Effector memory CD8-positive, alpha-beta T cell (primary cell): Measurements from ENCODE around the gene TSPAN9.

Experiments used
- ATAC-seq: fragments of 150-1000 bp; cut with Tn5 transposase; replicated peaks from 2 replicates; pipeline ENCODE4 v1.10.0; 2021; ENCODE audit warnings: mild to moderate bottlenecking, moderate library complexity
- DNase-seq, 3 experiments: peaks; one replicate each; pipeline ENCODE4 v3.0.0; 2021
- H3K27ac Mint-ChIP-seq, 2 donors: one replicate each; pipeline ENCODE4 v1.8.0; 2022; ENCODE audit warnings: mild to moderate bottlenecking in 2 of 2, mixed read lengths in 2 of 2, moderate library complexity in 2 of 2
- H3K27me3 Mint-ChIP-seq, 2 donors: one replicate each; pipeline ENCODE4 v1.8.0; 2022; ENCODE audit warnings: mixed read lengths in 2 of 2
- H3K36me3 Mint-ChIP-seq: one replicate; pipeline ENCODE4 v1.8.0; 2022; ENCODE audit warnings: mild to moderate bottlenecking, moderate library complexity, mixed read lengths; ENCODE audit not compliant: insufficient read depth
- H3K4me1 Mint-ChIP-seq, 2 donors: one replicate each; pipeline ENCODE4 v1.8.0; 2022; ENCODE audit warnings: low read depth in 2 of 2, mixed read lengths in 2 of 2
- H3K4me3 Mint-ChIP-seq, 2 donors: one replicate each; pipeline ENCODE4 v1.8.0; 2022; ENCODE audit warnings: mild to moderate bottlenecking in 2 of 2, mixed read lengths in 2 of 2, moderate library complexity in 2 of 2
- H3K9me3 Mint-ChIP-seq, 2 donors: one replicate each; pipeline ENCODE4 v1.8.0; 2022; ENCODE audit warnings: mixed read lengths in 2 of 2

TSPAN9 gene

GRCh38 chr12:3335078-3335487 lies 257.9 kb downstream of the TSPAN9 start:
- Mint-ChIP-seq H3K9me3 (no peaks in the 10 kb centered on the region), H3K36me3 (peaks cover 4% of the 10 kb centered on the region), H3K27ac (no peak overlapping the region), H3K27me3 (peaks cover 27 to 50% of the 10 kb centered on the region in 2 donors), H3K4me1 (no peaks in the 10 kb centered on the region), H3K4me3 (no peak overlapping the region)
- ATAC-seq (no peak), DNase-seq (no peak)
